Ishikawa (cell line): ENCODE data around the gene SNTG2.

Experiments used
- RAD21 ChIP-seq: IDR thresholded peaks from 2 replicates; pipeline ENCODE4 v1.6.1; 2012; ENCODE audit warnings: low read depth
- TAF1 ChIP-seq: IDR thresholded peaks from 2 replicates; pipeline ENCODE4 v1.6.1; 2012; ENCODE audit warnings: low read depth, mild to moderate bottlenecking
- YY1 ChIP-seq: IDR thresholded peaks from 2 replicates; pipeline ENCODE4 v1.6.1; 2012; ENCODE audit warnings: low read depth

DNA sequence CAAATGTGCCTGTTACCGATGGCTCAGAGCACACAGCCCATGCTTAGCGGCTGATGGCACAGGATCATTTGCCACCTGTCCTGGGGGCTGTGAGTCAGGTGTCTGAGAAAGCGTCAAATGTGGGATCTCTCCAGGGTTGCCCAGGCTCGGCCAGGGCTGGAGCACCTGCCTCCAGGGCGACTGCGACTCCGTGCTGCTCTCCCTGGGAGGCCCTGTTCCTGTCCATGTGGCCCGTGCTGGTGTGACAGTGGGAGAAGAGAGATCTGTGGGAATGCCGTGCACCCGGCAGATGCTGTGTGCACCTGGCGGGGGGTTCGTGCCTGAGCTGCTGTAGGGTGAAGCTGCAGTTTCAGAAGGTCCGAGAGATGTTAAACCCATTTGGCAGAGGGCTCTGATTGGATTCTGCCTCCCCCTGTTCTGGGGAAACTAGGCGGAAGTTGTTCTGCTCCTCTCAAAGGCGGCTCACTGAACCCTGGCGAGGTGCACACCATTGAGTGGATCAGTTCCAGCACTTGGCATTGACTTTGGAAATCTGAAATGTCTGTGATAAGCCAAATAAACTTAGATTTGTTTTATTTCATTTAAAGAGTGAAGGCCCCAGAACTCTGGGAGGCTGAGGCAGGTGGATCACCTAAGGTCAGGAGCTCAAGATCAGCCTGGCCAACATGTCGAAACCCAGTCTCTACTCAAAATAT, 428.0 kb downstream of the SNTG2 start:
- TF ChIP-seq YY1 (no peak), TAF1 (no peak), RAD21 (no peak)
